ENCODE measurements around the gene ARHGAP27. TPM values are rescaled to one million over a fixed set of nuclear protein-coding genes. Genes with fewer than 3 reads are reported as not detected.

Gene ARHGAP27
- total and polyA plus RNA-seq, 9 of the 15 experiments (the other 6 are each of a cell fraction or from before 2014, with no cell fraction given): 0.04 to 4.6 (median 2.1) TPM

GRCh38 chr17:45345554-45346215, 87.0 kb downstream of the ARHGAP27 start (continued):
- peak; percentile 87; the same call in 1 of the 2 replicates for TF ChIP-seq CUX1 (CRISPR knock-in tag; IDR thresholded peaks at IDR 0.05)
- TF ChIP-seq NCOA4 (IDR thresholded peaks at IDR 0.05; ENCODE audit: partially characterized antibody): no peak
- TF ChIP-seq BCL6 (CRISPR knock-in tag; IDR thresholded peaks at IDR 0.05): peak; percentile 55; the same call in 1 of the 2 replicates
- TF ChIP-seq, protein P1, sequence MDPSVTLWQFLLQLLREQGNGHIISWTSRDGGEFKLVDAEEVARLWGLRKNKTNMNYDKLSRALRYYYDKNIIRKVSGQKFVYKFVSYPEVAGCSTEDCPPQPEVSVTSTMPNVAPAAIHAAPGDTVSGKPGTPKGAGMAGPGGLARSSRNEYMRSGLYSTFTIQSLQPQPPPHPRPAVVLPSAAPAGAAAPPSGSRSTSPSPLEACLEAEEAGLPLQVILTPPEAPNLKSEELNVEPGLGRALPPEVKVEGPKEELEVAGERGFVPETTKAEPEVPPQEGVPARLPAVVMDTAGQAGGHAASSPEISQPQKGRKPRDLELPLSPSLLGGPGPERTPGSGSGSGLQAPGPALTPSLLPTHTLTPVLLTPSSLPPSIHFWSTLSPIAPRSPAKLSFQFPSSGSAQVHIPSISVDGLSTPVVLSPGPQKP (CRISPR knock-in tag; IDR thresholded peaks at IDR 0.05): no peak
- TF ChIP-seq SETDB1 (IDR thresholded peaks at IDR 0.05; ENCODE audit: low read length): no peak
- TF ChIP-seq ZNF133 (CRISPR knock-in tag; IDR thresholded peaks at IDR 0.05): no peak
- no peak for TF ChIP-seq XRCC5 (IDR thresholded peaks at IDR 0.05; ENCODE audit: low read depth, low read length)
- no peak for TF ChIP-seq ZNF717 (CRISPR knock-in tag; IDR thresholded peaks at IDR 0.05)
- peak; percentile 90 for TF ChIP-seq BCOR (IDR thresholded peaks at IDR 0.05)
- peak; percentile 88 for TF ChIP-seq CEBPG (CRISPR knock-in tag; IDR thresholded peaks at IDR 0.05)
- peak; percentile 97 to 98 for TF ChIP-seq CEBPG (tag; conservative IDR thresholded peaks at IDR 0.05 in 1 of 2, IDR thresholded peaks at IDR 0.05 in 1 of 2)
- TF ChIP-seq TAL1 (IDR thresholded peaks at IDR 0.05): peak; percentile 97
- peak; percentile 85; the same call in 1 of the 2 replicates for TF ChIP-seq ZBTB9 (CRISPR knock-in tag; IDR thresholded peaks at IDR 0.05)
- TF ChIP-seq ARID1B (IDR thresholded peaks at IDR 0.05): peak; percentile 100
- TF ChIP-seq, protein P2, sequence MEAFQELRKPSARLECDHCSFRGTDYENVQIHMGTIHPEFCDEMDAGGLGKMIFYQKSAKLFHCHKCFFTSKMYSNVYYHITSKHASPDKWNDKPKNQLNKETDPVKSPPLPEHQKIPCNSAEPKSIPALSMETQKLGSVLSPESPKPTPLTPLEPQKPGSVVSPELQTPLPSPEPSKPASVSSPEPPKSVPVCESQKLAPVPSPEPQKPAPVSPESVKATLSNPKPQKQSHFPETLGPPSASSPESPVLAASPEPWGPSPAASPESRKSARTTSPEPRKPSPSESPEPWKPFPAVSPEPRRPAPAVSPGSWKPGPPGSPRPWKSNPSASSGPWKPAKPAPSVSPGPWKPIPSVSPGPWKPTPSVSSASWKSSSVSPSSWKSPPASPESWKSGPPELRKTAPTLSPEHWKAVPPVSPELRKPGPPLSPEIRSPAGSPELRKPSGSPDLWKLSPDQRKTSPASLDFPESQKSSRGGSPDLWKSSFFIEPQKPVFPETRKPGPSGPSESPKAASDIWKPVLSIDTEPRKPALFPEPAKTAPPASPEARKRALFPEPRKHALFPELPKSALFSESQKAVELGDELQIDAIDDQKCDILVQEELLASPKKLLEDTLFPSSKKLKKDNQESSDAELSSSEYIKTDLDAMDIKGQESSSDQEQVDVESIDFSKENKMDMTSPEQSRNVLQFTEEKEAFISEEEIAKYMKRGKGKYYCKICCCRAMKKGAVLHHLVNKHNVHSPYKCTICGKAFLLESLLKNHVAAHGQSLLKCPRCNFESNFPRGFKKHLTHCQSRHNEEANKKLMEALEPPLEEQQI (IDR thresholded peaks at IDR 0.05): peak; percentile 88
